Measurements from ENCODE around the gene PHAF1. TPM values are rescaled to one million over a fixed set of nuclear protein-coding genes. Genes with fewer than 3 reads are reported as not detected.

PHAF1 gene
- total and polyA plus RNA-seq, 9 of the 15 experiments (the other 6 are each of a cell fraction or from before 2014, with no cell fraction given), result 5.1 to 25.4 (median 13.8) TPM

DNA sequence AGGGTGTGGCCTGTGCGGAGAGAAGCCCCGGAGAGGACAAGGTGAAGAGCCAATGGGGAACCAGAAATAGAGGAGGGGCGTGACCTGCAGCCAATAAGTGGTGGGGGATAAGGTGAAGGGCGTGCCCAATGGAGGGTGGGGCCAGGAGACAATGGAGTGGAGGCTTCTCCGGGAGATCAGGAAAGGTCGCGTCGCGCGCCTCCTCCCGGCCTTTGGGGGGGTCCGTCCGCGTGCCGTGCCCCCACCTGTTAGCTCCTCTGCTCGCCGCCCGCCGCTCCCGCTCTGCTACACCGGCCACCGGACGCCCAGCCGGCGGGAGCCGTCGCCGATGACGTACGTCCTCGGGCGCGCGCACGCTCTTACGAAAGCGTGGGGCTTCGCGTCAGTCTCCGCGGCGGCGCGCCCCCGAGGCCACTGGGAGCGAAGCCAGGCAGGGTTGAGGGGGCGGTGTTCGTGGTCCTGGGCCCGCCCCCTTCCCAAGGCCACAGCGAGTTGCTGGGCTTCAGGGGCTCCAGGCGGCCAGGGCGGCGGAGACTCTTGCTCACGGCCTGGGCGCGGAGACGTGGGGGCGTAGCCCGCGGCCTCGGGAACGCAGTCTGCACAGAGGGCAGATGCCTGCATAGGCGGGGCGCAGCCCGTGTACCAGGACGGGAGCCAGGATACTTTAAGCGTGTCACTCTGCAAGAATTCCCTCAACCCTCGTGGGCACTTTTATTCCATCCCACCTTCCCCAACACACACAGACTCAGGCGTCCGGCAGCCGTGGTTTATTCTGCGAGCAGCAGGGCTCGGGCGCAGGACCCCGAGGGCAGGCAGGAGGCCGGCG lies 74.1 kb downstream of the PHAF1 start, which contains the start of gene MATCAP1 (continued):
- TF ChIP-seq, protein P1, sequence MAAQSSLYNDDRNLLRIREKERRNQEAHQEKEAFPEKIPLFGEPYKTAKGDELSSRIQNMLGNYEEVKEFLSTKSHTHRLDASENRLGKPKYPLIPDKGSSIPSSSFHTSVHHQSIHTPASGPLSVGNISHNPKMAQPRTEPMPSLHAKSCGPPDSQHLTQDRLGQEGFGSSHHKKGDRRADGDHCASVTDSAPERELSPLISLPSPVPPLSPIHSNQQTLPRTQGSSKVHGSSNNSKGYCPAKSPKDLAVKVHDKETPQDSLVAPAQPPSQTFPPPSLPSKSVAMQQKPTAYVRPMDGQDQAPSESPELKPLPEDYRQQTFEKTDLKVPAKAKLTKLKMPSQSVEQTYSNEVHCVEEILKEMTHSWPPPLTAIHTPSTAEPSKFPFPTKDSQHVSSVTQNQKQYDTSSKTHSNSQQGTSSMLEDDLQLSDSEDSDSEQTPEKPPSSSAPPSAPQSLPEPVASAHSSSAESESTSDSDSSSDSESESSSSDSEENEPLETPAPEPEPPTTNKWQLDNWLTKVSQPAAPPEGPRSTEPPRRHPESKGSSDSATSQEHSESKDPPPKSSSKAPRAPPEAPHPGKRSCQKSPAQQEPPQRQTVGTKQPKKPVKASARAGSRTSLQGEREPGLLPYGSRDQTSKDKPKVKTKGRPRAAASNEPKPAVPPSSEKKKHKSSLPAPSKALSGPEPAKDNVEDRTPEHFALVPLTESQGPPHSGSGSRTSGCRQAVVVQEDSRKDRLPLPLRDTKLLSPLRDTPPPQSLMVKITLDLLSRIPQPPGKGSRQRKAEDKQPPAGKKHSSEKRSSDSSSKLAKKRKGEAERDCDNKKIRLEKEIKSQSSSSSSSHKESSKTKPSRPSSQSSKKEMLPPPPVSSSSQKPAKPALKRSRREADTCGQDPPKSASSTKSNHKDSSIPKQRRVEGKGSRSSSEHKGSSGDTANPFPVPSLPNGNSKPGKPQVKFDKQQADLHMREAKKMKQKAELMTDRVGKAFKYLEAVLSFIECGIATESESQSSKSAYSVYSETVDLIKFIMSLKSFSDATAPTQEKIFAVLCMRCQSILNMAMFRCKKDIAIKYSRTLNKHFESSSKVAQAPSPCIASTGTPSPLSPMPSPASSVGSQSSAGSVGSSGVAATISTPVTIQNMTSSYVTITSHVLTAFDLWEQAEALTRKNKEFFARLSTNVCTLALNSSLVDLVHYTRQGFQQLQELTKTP (IDR thresholded peaks at IDR 0.05; ENCODE audit: low read depth in 1 of 2, partially characterized antibody in 2 of 2), result no peak
- no peak for TF ChIP-seq ZNF561 (CRISPR knock-in tag; conservative IDR thresholded peaks at IDR 0.05)
- TF ChIP-seq ZNF444 (CRISPR knock-in tag; IDR thresholded peaks at IDR 0.05), result no peak
- TF ChIP-seq ZFP36 (IDR thresholded peaks at IDR 0.05; ENCODE audit: low read depth, low read length, partially characterized antibody), result no peak
- TF ChIP-seq, protein P2, sequence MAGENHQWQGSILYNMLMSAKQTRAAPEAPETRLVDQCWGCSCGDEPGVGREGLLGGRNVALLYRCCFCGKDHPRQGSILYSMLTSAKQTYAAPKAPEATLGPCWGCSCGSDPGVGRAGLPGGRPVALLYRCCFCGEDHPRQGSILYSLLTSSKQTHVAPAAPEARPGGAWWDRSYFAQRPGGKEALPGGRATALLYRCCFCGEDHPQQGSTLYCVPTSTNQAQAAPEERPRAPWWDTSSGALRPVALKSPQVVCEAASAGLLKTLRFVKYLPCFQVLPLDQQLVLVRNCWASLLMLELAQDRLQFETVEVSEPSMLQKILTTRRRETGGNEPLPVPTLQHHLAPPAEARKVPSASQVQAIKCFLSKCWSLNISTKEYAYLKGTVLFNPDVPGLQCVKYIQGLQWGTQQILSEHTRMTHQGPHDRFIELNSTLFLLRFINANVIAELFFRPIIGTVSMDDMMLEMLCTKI (IDR thresholded peaks at IDR 0.05; ENCODE audit: partially characterized antibody), result no peak
- no peak; a peak in 1 of 4 replicates for TF ChIP-seq TBL1XR1 (IDR thresholded peaks at IDR 0.05; ENCODE audit: low read length in 2 of 2)
- TF ChIP-seq, protein P3, sequence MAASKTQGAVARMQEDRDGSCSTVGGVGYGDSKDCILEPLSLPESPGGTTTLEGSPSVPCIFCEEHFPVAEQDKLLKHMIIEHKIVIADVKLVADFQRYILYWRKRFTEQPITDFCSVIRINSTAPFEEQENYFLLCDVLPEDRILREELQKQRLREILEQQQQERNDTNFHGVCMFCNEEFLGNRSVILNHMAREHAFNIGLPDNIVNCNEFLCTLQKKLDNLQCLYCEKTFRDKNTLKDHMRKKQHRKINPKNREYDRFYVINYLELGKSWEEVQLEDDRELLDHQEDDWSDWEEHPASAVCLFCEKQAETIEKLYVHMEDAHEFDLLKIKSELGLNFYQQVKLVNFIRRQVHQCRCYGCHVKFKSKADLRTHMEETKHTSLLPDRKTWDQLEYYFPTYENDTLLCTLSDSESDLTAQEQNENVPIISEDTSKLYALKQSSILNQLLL (CRISPR knock-in tag; IDR thresholded peaks at IDR 0.05; ENCODE audit: borderline replicate concordance), result no peak
- TF ChIP-seq YBX1 (IDR thresholded peaks at IDR 0.05), result no peak
- no peak for TF ChIP-seq SREBF2 (CRISPR knock-in tag; IDR thresholded peaks at IDR 0.05)
- no peak for TF ChIP-seq ZC3H8 (IDR thresholded peaks at IDR 0.05)
- TF ChIP-seq SMARCA5 (IDR thresholded peaks at IDR 0.05), result no peak
- TF ChIP-seq XRCC4 (IDR thresholded peaks at IDR 0.05; ENCODE audit: extremely low read depth, insufficient read depth, insufficient read length), result no peak
- no peak for TF ChIP-seq CHD4 (IDR thresholded peaks at IDR 0.05; ENCODE audit: insufficient read depth, insufficient replicate concordance, low read depth, low read length, poor library complexity, severe bottlenecking)
- TF ChIP-seq, protein P4, sequence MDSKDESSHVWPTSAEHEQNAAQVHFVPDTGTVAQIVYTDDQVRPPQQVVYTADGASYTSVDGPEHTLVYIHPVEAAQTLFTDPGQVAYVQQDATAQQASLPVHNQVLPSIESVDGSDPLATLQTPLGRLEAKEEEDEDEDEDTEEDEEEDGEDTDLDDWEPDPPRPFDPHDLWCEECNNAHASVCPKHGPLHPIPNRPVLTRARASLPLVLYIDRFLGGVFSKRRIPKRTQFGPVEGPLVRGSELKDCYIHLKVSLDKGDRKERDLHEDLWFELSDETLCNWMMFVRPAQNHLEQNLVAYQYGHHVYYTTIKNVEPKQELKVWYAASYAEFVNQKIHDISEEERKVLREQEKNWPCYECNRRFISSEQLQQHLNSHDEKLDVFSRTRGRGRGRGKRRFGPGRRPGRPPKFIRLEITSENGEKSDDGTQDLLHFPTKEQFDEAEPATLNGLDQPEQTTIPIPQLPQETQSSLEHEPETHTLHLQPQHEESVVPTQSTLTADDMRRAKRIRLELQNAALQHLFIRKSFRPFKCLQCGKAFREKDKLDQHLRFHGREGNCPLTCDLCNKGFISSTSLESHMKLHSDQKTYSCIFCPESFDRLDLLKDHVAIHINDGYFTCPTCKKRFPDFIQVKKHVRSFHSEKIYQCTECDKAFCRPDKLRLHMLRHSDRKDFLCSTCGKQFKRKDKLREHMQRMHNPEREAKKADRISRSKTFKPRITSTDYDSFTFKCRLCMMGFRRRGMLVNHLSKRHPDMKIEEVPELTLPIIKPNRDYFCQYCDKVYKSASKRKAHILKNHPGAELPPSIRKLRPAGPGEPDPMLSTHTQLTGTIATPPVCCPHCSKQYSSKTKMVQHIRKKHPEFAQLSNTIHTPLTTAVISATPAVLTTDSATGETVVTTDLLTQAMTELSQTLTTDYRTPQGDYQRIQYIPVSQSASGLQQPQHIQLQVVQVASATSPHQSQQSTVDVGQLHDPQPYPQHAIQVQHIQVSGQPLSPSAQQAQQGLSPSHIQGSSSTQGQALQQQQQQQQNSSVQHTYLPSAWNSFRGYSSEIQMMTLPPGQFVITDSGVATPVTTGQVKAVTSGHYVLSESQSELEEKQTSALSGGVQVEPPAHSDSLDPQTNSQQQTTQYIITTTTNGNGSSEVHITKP (IDR thresholded peaks at IDR 0.05; ENCODE audit: partially characterized antibody), result peak; percentile 13
- TF ChIP-seq, protein P5, sequence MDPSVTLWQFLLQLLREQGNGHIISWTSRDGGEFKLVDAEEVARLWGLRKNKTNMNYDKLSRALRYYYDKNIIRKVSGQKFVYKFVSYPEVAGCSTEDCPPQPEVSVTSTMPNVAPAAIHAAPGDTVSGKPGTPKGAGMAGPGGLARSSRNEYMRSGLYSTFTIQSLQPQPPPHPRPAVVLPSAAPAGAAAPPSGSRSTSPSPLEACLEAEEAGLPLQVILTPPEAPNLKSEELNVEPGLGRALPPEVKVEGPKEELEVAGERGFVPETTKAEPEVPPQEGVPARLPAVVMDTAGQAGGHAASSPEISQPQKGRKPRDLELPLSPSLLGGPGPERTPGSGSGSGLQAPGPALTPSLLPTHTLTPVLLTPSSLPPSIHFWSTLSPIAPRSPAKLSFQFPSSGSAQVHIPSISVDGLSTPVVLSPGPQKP (CRISPR knock-in tag; IDR thresholded peaks at IDR 0.05), result no peak

All from K562 (cell line).